Dendritic cell treated with granulocyte-macrophage colony-stimulating factor and Interleukin-4, amounts not matched to agents 40 ng/mL and 50 ng/mL, for 4 days (primary cell): ENCODE results near the gene LRP1.

Source experiments
- H3K27ac Mint-ChIP-seq: one replicate; pipeline ENCODE4 v1.8.0; 2022; ENCODE audit warnings: mild to moderate bottlenecking, mixed read lengths
- H3K27me3 Mint-ChIP-seq: one replicate; pipeline ENCODE4 v1.8.0; 2022; ENCODE audit warnings: mild to moderate bottlenecking, mixed read lengths
- H3K36me3 Mint-ChIP-seq: one replicate; pipeline ENCODE4 v1.8.0; 2022; ENCODE audit warnings: low read depth, mixed read lengths
- H3K4me1 Mint-ChIP-seq: one replicate; pipeline ENCODE4 v1.8.0; 2022; ENCODE audit warnings: low read depth, mixed read lengths
- H3K4me3 Mint-ChIP-seq: one replicate; pipeline ENCODE4 v1.8.0; 2022; ENCODE audit warnings: mild to moderate bottlenecking, moderate library complexity, mixed read lengths
- H3K9me3 Mint-ChIP-seq: one replicate; pipeline ENCODE4 v1.8.0; 2022; ENCODE audit warnings: mixed read lengths
- intact Hi-C: fragments of 100-400 bp; cut with micrococcal nuclease; formaldehyde crosslinking; loops from one replicate; pipeline ENCODE4 v1.15.0; 2022

LRP1 gene

GRCh38 chr12:57180321-57180989 lies 52.2 kb downstream of the LRP1 start:
- no peaks in the 10 kb centered on the region for H3K27me3 Mint-ChIP-seq
- intact Hi-C loops: no loop called here
- H3K4me1 Mint-ChIP-seq: peaks cover 11% of the 10 kb centered on the region
- peaks cover 100% of the 10 kb centered on the region for H3K36me3 Mint-ChIP-seq
- H3K27ac Mint-ChIP-seq: no peak overlapping the region
- H3K9me3 Mint-ChIP-seq: no peaks in the 10 kb centered on the region
- H3K4me3 Mint-ChIP-seq: no peak overlapping the region

GRCh38 chr12:57181072-57181471 lies 52.8 kb downstream of the LRP1 start:
- Mint-ChIP-seq H3K36me3 (peaks cover 100% of the 10 kb centered on the region), H3K4me1 (peaks cover 11% of the 10 kb centered on the region), H3K4me3 (no peak overlapping the region), H3K9me3 (no peaks in the 10 kb centered on the region), H3K27me3 (no peaks in the 10 kb centered on the region), H3K27ac (no peak overlapping the region)
- intact Hi-C loops: no loop called here

- intact Hi-C loops: loop anchor here (2.0 kb wide), 2 partner anchors 57 to 113 kb away; no protein-coding TSS in a partner anchor
- H3K9me3 Mint-ChIP-seq: no peaks in the 10 kb centered on the region
- peaks cover 100% of the 10 kb centered on the region for H3K36me3 Mint-ChIP-seq
- H3K4me3 Mint-ChIP-seq: no peak overlapping the region
- H3K4me1 Mint-ChIP-seq: peaks cover 11% of the 10 kb centered on the region
- no peaks in the 10 kb centered on the region for H3K27me3 Mint-ChIP-seq
- H3K27ac Mint-ChIP-seq: no peak overlapping the region
Observed at GRCh38 chr12:57181561-57182155, 53.4 kb downstream of the LRP1 start.

- intact Hi-C loops: loop anchor here (2.0 kb wide), 2 partner anchors 58 to 114 kb away; no protein-coding TSS in a partner anchor
- Mint-ChIP-seq H3K4me1 (peaks cover 11% of the 10 kb centered on the region), H3K27ac (no peak overlapping the region), H3K4me3 (no peak overlapping the region), H3K36me3 (peaks cover 100% of the 10 kb centered on the region), H3K9me3 (no peaks in the 10 kb centered on the region), H3K27me3 (no peaks in the 10 kb centered on the region)
Observed at GRCh38 chr12:57182918-57183575, 54.8 kb downstream of the LRP1 start.

GRCh38 chr12:57183939-57184725 lies 55.8 kb downstream of the LRP1 start:
- Mint-ChIP-seq H3K27me3 (no peaks in the 10 kb centered on the region), H3K36me3 (peaks cover 100% of the 10 kb centered on the region), H3K4me3 (no peak overlapping the region), H3K27ac (no peak overlapping the region), H3K4me1 (peaks cover 11% of the 10 kb centered on the region), H3K9me3 (no peaks in the 10 kb centered on the region)
- intact Hi-C loops: loop anchor here (2.0 kb wide), 2 partner anchors 59 to 115 kb away; no protein-coding TSS in a partner anchor

- peaks cover 11% of the 10 kb centered on the region for H3K4me1 Mint-ChIP-seq
Observed at GRCh38 chr12:57185403-57185802, 57.1 kb downstream of the LRP1 start.

GRCh38 chr12:57185906-57186508 lies 57.7 kb downstream of the LRP1 start:
- H3K36me3 Mint-ChIP-seq: peaks cover 100% of the 10 kb centered on the region
- peaks cover 11% of the 10 kb centered on the region for H3K4me1 Mint-ChIP-seq
- H3K27me3 Mint-ChIP-seq: no peaks in the 10 kb centered on the region
- no peak overlapping the region for H3K4me3 Mint-ChIP-seq
- H3K9me3 Mint-ChIP-seq: no peaks in the 10 kb centered on the region
- no peak overlapping the region for H3K27ac Mint-ChIP-seq
- intact Hi-C loops: no loop called here

More at GRCh38 chr12:57185403-57185802, 57.1 kb downstream of the LRP1 start:
- H3K36me3 Mint-ChIP-seq: peaks cover 100% of the 10 kb centered on the region
- no peaks in the 10 kb centered on the region for H3K27me3 Mint-ChIP-seq
- intact Hi-C loops: no loop called here
- no peak overlapping the region for H3K27ac Mint-ChIP-seq
- no peaks in the 10 kb centered on the region for H3K9me3 Mint-ChIP-seq
- no peak overlapping the region for H3K4me3 Mint-ChIP-seq

GRCh38 chr12:57187222-57188089 lies 59.2 kb downstream of the LRP1 start:
- intact Hi-C loops: no loop called here
- H3K4me1 Mint-ChIP-seq: peaks cover 5% of the 10 kb centered on the region
- H3K4me3 Mint-ChIP-seq: no peak overlapping the region
- H3K27ac Mint-ChIP-seq: no peak overlapping the region
- H3K27me3 Mint-ChIP-seq: no peaks in the 10 kb centered on the region
- peaks cover 100% of the 10 kb centered on the region for H3K36me3 Mint-ChIP-seq
- no peaks in the 10 kb centered on the region for H3K9me3 Mint-ChIP-seq

GRCh38 chr12:57188090-57188425 lies 59.8 kb downstream of the LRP1 start:
- Mint-ChIP-seq H3K27ac (no peak overlapping the region), H3K4me3 (no peak overlapping the region), H3K9me3 (no peaks in the 10 kb centered on the region), H3K4me1 (no peaks in the 10 kb centered on the region), H3K27me3 (no peaks in the 10 kb centered on the region), H3K36me3 (peaks cover 100% of the 10 kb centered on the region)
- intact Hi-C loops: no loop called here

- Mint-ChIP-seq H3K9me3 (no peaks in the 10 kb centered on the region), H3K27ac (no peak overlapping the region), H3K27me3 (no peaks in the 10 kb centered on the region), H3K4me1 (no peaks in the 10 kb centered on the region), H3K36me3 (peaks cover 100% of the 10 kb centered on the region), H3K4me3 (no peak overlapping the region)
- intact Hi-C loops: loop anchor here (10.0 kb wide), 1 partner anchor 195 kb away; no protein-coding TSS in a partner anchor
Observed at GRCh38 chr12:57190037-57190436, 61.8 kb downstream of the LRP1 start.

GRCh38 chr12:57190821-57191220 lies 62.5 kb downstream of the LRP1 start:
- intact Hi-C loops: loop anchor here (10.0 kb wide), 1 partner anchor 194 kb away; no protein-coding TSS in a partner anchor
- H3K36me3 Mint-ChIP-seq: peaks cover 100% of the 10 kb centered on the region
- no peaks in the 10 kb centered on the region for H3K27me3 Mint-ChIP-seq
- H3K4me1 Mint-ChIP-seq: no peaks in the 10 kb centered on the region
- no peak overlapping the region for H3K27ac Mint-ChIP-seq
- no peak overlapping the region for H3K4me3 Mint-ChIP-seq
- no peaks in the 10 kb centered on the region for H3K9me3 Mint-ChIP-seq

- intact Hi-C loops: loop anchor here (10.0 kb wide), 1 partner anchor 193 kb away; no protein-coding TSS in a partner anchor
Observed at GRCh38 chr12:57191410-57191809, 63.1 kb downstream of the LRP1 start.

GRCh38 chr12:57192920-57193319 lies 64.6 kb downstream of the LRP1 start:
- intact Hi-C loops: loop anchor here (10.0 kb wide), 1 partner anchor 192 kb away; no protein-coding TSS in a partner anchor
- no peaks in the 10 kb centered on the region for H3K9me3 Mint-ChIP-seq
- H3K27ac Mint-ChIP-seq: no peak overlapping the region
- no peaks in the 10 kb centered on the region for H3K4me1 Mint-ChIP-seq
- no peaks in the 10 kb centered on the region for H3K27me3 Mint-ChIP-seq
- H3K4me3 Mint-ChIP-seq: no peak overlapping the region
- peaks cover 100% of the 10 kb centered on the region for H3K36me3 Mint-ChIP-seq

More at GRCh38 chr12:57191410-57191809, 63.1 kb downstream of the LRP1 start:
- Mint-ChIP-seq H3K9me3 (no peaks in the 10 kb centered on the region), H3K36me3 (peaks cover 100% of the 10 kb centered on the region), H3K27ac (no peak overlapping the region), H3K4me3 (no peak overlapping the region), H3K27me3 (no peaks in the 10 kb centered on the region), H3K4me1 (no peaks in the 10 kb centered on the region)
